Mesenchymal stem cell (in vitro differentiated cells and primary cell): ENCODE results near the gene PPP1R12C.

Experiments used
- DNase-seq: peaks from one replicate; pipeline ENCODE4 v3.0.0-alpha.2; 2013
- H2AFZ ChIP-seq: one replicate; pipeline ENCODE4 v1.6.1; 2013; ENCODE audit warnings: low read depth, mild to moderate bottlenecking, control low read depth, inconsistent platforms, low read length, moderate library complexity
- H2AK5ac ChIP-seq: 2 replicates; pipeline ENCODE4 v1.6.1; 2013; ENCODE audit warnings: low read length, moderate library complexity, mild to moderate bottlenecking, inconsistent platforms; ENCODE audit not compliant: severe bottlenecking
- H2BK120ac ChIP-seq: one replicate; pipeline ENCODE4 v1.6.1; 2013; ENCODE audit warnings: low read depth, mild to moderate bottlenecking, inconsistent platforms, low read length, moderate library complexity
- H2BK12ac ChIP-seq, 2 experiments: one replicate each; pipeline ENCODE4 v1.6.1; 2013; ENCODE audit warnings: inconsistent platforms in 2 of 2, low read length in 2 of 2, mild to moderate bottlenecking in 2 of 2, moderate library complexity in 2 of 2, control low read depth in 1 of 2
- H2BK15ac ChIP-seq: one replicate; pipeline ENCODE4 v1.6.1; 2013; ENCODE audit warnings: mild to moderate bottlenecking, low read depth, inconsistent platforms; ENCODE audit not compliant: poor library complexity, severe bottlenecking
- H2BK5ac ChIP-seq: 2 replicates; pipeline ENCODE4 v1.6.1; 2013; ENCODE audit warnings: low read depth, mild to moderate bottlenecking, low read length, control low read depth, inconsistent platforms; ENCODE audit not compliant: poor library complexity, severe bottlenecking
- H3K14ac ChIP-seq, 2 experiments: one replicate each; pipeline ENCODE4 v1.6.1; 2013; ENCODE audit warnings: inconsistent platforms in 2 of 2, low read length in 2 of 2, control low read depth in 1 of 2, mild to moderate bottlenecking in 1 of 2, moderate library complexity in 1 of 2
- H3K18ac ChIP-seq, 2 experiments: one replicate each; pipeline ENCODE4 v1.6.1; 2013; ENCODE audit warnings: inconsistent platforms in 2 of 2, low read length in 2 of 2, control low read depth in 1 of 2, low read depth in 1 of 2, mild to moderate bottlenecking in 1 of 2
- H3K23ac ChIP-seq, 2 experiments: one replicate each; pipeline ENCODE4 v1.6.1; 2013; ENCODE audit warnings: inconsistent platforms in 2 of 2, low read length in 2 of 2, mild to moderate bottlenecking in 2 of 2, moderate library complexity in 2 of 2, control low read depth in 1 of 2
- H3K27ac ChIP-seq: 2 replicates; pipeline ENCODE4 v1.5.1; 2013; ENCODE audit warnings: mild to moderate bottlenecking, moderate library complexity, low read length, control low read depth, inconsistent platforms; ENCODE audit not compliant: poor library complexity, severe bottlenecking
- H3K27me3 ChIP-seq, 2 experiments: 2 replicates each; pipeline versions ENCODE4 v1.6.1 to v1.7.0; 2013; ENCODE audit warnings: low read length in 2 of 2, mild to moderate bottlenecking in 2 of 2, moderate library complexity in 2 of 2, control low read depth in 1 of 2, inconsistent platforms in 1 of 2; ENCODE audit not compliant: control insufficient read depth in 1 of 2, insufficient read depth in 1 of 2
- H3K36me3 ChIP-seq, 2 experiments: 2 replicates each; pipeline versions ENCODE4 v1.6.1 to v1.7.0; 2013; ENCODE audit warnings: low read length in 2 of 2, control low read depth in 1 of 2, inconsistent platforms in 1 of 2, low read depth in 1 of 2, mild to moderate bottlenecking in 1 of 2; ENCODE audit not compliant: insufficient read depth in 2 of 2, control insufficient read depth in 1 of 2
- H3K4ac ChIP-seq, 2 experiments: one replicate each; pipeline ENCODE4 v1.6.1; 2013; ENCODE audit warnings: inconsistent platforms in 2 of 2, low read length in 2 of 2, mild to moderate bottlenecking in 2 of 2, moderate library complexity in 2 of 2, control low read depth in 1 of 2, low read depth in 1 of 2
- H3K4me1 ChIP-seq: 2 replicates; pipeline ENCODE4 v1.6.1; 2013; ENCODE audit warnings: low read depth, low read length, control low read depth; ENCODE audit not compliant: control insufficient read depth, insufficient read depth
- H3K4me2 ChIP-seq: 2 replicates; pipeline ENCODE4 v1.6.1; 2013; ENCODE audit warnings: low read length, mild to moderate bottlenecking, inconsistent platforms; ENCODE audit not compliant: poor library complexity, severe bottlenecking
- H3K4me3 ChIP-seq, 2 experiments: 2 replicates each; pipeline versions ENCODE4 v1.5.1 to v1.7.0; 2013; ENCODE audit warnings: low read length in 2 of 2, mild to moderate bottlenecking in 2 of 2, control low read depth in 1 of 2, low read depth in 1 of 2; ENCODE audit not compliant: insufficient read depth in 1 of 2
- H3K79me1 ChIP-seq: replicated peaks from 2 replicates; pipeline ENCODE4 v1.6.1; 2013; ENCODE audit warnings: mild to moderate bottlenecking, control low read depth, low read length, inconsistent platforms; ENCODE audit not compliant: poor library complexity, severe bottlenecking
- H3K9ac ChIP-seq: 2 replicates; pipeline ENCODE4 v1.7.0; 2013; ENCODE audit warnings: mild to moderate bottlenecking, low read length, moderate library complexity
- H3K9me3 ChIP-seq: 2 replicates; pipeline ENCODE4 v1.7.0; 2013; ENCODE audit warnings: mild to moderate bottlenecking, low read length; ENCODE audit not compliant: control insufficient read depth
- H4K8ac ChIP-seq: one replicate; pipeline ENCODE4 v1.6.1; 2013; ENCODE audit warnings: inconsistent platforms, mild to moderate bottlenecking, low read length, moderate library complexity
- H4K91ac ChIP-seq: one replicate; pipeline ENCODE4 v1.6.1; 2013; ENCODE audit warnings: mild to moderate bottlenecking, low read length, inconsistent platforms
- WGBS: methylation state at CpG from one replicate; pipeline ENCODE4 v1.1.7; 2013; ENCODE audit warnings: mixed read lengths; 5-methylcytosine and 5-hydroxymethylcytosine counted together

Gene PPP1R12C

DNA sequence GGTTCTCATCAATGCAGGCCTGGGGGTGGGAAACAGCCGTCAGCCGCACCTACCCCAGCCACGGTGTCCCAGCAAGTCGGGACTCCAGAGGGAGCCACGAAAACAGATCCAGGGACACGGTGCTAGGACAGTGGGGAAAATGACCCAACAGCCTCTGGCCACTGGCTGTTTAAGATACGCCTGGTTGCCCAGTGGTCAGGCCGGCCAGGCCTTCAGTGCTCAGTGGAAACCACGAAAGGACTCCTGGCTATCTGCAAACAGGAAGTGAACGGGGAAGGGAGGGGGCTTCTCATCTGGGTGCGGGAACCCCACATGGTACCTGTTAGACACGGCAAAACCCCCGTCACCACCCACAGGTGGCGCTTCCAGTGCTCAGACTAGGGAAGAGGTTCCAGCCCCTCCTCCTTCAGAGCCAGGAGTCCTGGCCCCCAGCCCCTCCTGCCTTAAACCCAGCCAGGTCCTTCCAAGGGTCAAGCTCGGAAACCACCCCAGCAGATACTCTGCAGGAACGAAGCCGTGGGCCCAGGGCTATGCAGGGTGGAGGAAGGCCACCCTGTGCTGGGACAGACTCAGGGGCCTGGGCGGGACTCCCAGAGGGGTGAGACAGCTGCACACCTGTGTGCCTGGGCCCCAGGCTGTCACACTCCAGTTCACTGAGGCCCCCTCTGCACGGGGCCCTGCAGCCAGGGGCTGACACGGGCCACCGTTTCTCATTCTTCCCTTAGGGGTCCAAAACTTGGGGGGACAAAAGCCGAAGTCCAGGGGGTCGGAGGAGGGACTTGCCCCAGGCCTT, 4.5 kb downstream of the PPP1R12C start:
- H3K27me3 ChIP-seq = no peaks in the 10 kb centered on the region
- H3K18ac ChIP-seq = peak overlapping the region in 1 of 2 experiments; percentile 33
- DNase-seq = no peak
- no peak overlapping the region for H2BK120ac ChIP-seq
- H2AK5ac ChIP-seq = peak overlapping the region; percentile 50
- peak overlapping the region; percentile 39 for H3K4me2 ChIP-seq
- H4K91ac ChIP-seq = peak overlapping the region; percentile 2
- no peak overlapping the region for H3K14ac ChIP-seq
- 82% methylated on average over 21 of the region's 23 CpGs for WGBS
- H2BK5ac ChIP-seq = peak overlapping the region; percentile 46
- peak overlapping the region; percentile 75 for H3K27ac ChIP-seq
- peaks cover 36% of the 10 kb centered on the region for H3K79me1 ChIP-seq
- H3K4me1 ChIP-seq = peaks cover 46% of the 10 kb centered on the region
- H2BK15ac ChIP-seq = peak overlapping the region; percentile 13
- no peak overlapping the region for H3K23ac ChIP-seq
- H2BK12ac ChIP-seq = peak overlapping the region in 1 of 2 experiments; percentile 29
- peak overlapping the region; percentile 100 for H3K9ac ChIP-seq
- H3K4me3 ChIP-seq = no peak overlapping the region
- peaks cover 30 to 52% of the 10 kb centered on the region in 2 experiments for H3K36me3 ChIP-seq
- H3K4ac ChIP-seq = no peak overlapping the region
- H3K9me3 ChIP-seq = no peaks in the 10 kb centered on the region
- no peak overlapping the region for H2AFZ ChIP-seq
- peak overlapping the region; percentile 27 for H4K8ac ChIP-seq

DNA sequence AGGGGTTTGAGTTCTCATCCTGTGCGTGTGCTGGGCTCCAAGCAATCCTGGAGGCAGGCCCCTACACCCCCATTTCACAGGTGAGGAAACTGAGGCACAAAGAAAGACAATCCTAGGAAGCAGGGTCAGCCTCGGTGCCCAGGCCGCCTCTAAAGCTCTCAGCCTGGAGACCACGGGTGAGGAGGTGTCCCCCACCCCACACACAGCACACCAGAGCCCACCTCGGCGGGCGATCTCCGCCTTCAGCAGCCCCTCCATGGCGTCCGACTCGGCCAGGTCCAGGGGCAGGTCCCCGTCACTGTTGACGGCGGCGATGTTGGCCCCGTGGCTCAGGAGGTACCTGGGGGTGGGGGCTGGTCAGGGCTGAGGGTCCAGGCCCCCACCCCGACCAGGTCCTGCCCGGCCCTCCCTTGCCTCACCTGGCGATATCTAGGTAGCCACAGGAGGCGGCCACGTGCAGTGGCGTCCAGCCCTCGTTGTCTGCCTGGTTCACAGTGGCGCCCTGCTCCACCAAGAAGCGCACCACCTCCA, 5.1 kb downstream of the PPP1R12C start:
- Histone ChIP-seq H3K4me2 (no peak overlapping the region), H3K27ac (no peak overlapping the region), H2BK12ac (no peak overlapping the region), H2BK15ac (no peak overlapping the region), H3K4me1 (peaks cover 46% of the 10 kb centered on the region), H3K9me3 (no peaks in the 10 kb centered on the region), H3K27me3 (no peaks in the 10 kb centered on the region), H4K91ac (no peak overlapping the region), H3K9ac (peak overlapping the region; percentile 100), H3K4me3 (no peak overlapping the region), H2AFZ (no peak overlapping the region), H3K23ac (no peak overlapping the region), H2AK5ac (no peak overlapping the region), H2BK5ac (no peak overlapping the region), H3K18ac (no peak overlapping the region), H3K36me3 (peaks cover 30 to 52% of the 10 kb centered on the region in 2 experiments), H3K14ac (no peak overlapping the region), H3K79me1 (peaks cover 36% of the 10 kb centered on the region), H2BK120ac (no peak overlapping the region), H3K4ac (no peak overlapping the region), H4K8ac (no peak overlapping the region)
- WGBS = 98% methylated on average over 25 of the region's 25 CpGs
- DNase-seq = no peak

DNA sequence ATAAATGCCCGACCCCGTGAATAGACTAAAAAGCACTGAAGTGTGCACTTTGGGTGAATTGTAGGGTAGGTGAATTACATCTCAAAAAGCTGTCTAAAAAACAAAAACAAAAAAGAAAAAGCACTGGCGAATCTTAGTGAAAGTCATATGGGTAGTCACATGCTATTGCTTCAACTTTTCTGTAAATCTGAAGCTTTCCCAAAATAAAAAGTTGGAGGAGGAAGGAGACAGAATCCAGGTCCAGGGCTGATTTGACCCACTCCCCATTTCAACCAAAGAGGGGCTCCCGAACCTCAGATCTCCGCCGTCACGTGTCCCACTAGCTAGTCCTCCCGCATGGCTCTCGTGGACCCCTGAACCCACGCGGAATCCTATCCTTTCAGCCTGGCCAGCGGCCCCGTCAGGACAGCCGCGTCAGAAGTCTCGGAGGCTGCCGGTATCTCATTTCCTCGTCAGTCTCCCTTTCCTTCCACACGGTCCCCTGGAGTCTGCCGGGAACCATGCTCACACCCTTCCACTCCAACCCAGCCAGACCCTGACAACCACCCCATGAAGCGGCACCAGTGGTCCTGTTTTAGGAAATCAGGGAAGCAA, 6.1 kb downstream of the PPP1R12C start:
- Histone ChIP-seq H2BK5ac (no peak overlapping the region), H3K27ac (no peak overlapping the region), H4K8ac (no peak overlapping the region), H3K18ac (no peak overlapping the region), H3K4me1 (peaks cover 44% of the 10 kb centered on the region), H3K27me3 (no peaks in the 10 kb centered on the region), H3K4me2 (no peak overlapping the region), H2AK5ac (no peak overlapping the region), H3K9ac (peak overlapping the region; percentile 84), H3K36me3 (peaks cover 37 to 57% of the 10 kb centered on the region in 2 experiments), H2AFZ (no peak overlapping the region), H3K14ac (no peak overlapping the region), H3K4ac (no peak overlapping the region), H4K91ac (no peak overlapping the region), H2BK12ac (no peak overlapping the region), H3K79me1 (peaks cover 42% of the 10 kb centered on the region), H2BK120ac (no peak overlapping the region), H3K9me3 (no peaks in the 10 kb centered on the region), H2BK15ac (no peak overlapping the region), H3K4me3 (peak overlapping the region in 1 of 2 experiments; percentile 47), H3K23ac (no peak overlapping the region)
- 98% methylated on average over 19 of the region's 21 CpGs for WGBS
- no peak for DNase-seq
